Middle frontal gyrus (tissue), 1 donor: Measurements from ENCODE around the gene PEPD.
"Not testable (repeated sequence)": the region's sequence is repeated elsewhere in the genome, so short reads cannot be mapped to it uniquely, and the experiment has no call there.

Experiments used
- DNase-seq: peaks from one replicate; pipeline ENCODE4 v3.0.0-alpha.2; 2015; ENCODE audit warnings: low spot score; ENCODE audit errors: extremely low spot score

PEPD gene

GRCh38 chr19:33521480-33522370, at the start of gene PEPD:
Gene PEPD (minus strand): TSS chr19:33521791. CDS start chr19:33521760, 31 bp downstream.
- peak; percentile 89 for DNase-seq

- no peak for DNase-seq
Measured at GRCh38 chr19:33569821-33570220, 48.2 kb upstream of the PEPD start.

- DNase-seq: no peak
Measured at GRCh38 chr19:33568706-33569105, 47.1 kb upstream of the PEPD start.

- no peak for DNase-seq
Measured at GRCh38 chr19:33564836-33565338, 43.3 kb upstream of the PEPD start.

- no peak for DNase-seq
Measured at GRCh38 chr19:33562636-33563035, 41.0 kb upstream of the PEPD start.

GRCh38 chr19:33561666-33562065, 40.1 kb upstream of the PEPD start:
- not testable (repeated sequence) for DNase-seq

- no peak for DNase-seq
Measured at GRCh38 chr19:33561261-33561660, 39.7 kb upstream of the PEPD start.

GRCh38 chr19:33559996-33560395, 38.4 kb upstream of the PEPD start:
- DNase-seq: no peak

- no peak for DNase-seq
Measured at GRCh38 chr19:33558856-33559255, 37.3 kb upstream of the PEPD start.

GRCh38 chr19:33558151-33558550, 36.6 kb upstream of the PEPD start:
- no peak for DNase-seq

- DNase-seq: no peak
Measured at GRCh38 chr19:33557720-33558119, 36.1 kb upstream of the PEPD start.

GRCh38 chr19:33557196-33557595, 35.6 kb upstream of the PEPD start:
- no peak for DNase-seq

- DNase-seq: no peak
Measured at GRCh38 chr19:33556261-33556660, 34.7 kb upstream of the PEPD start.

GRCh38 chr19:33555726-33556125, 34.1 kb upstream of the PEPD start:
- DNase-seq: not testable (repeated sequence)

GRCh38 chr19:33554821-33555220, 33.2 kb upstream of the PEPD start:
- no peak for DNase-seq

- DNase-seq: no peak
Measured at GRCh38 chr19:33554391-33554790, 32.8 kb upstream of the PEPD start.

- DNase-seq: no peak
Measured at GRCh38 chr19:33553530-33554310, 32.1 kb upstream of the PEPD start.

- no peak for DNase-seq
Measured at GRCh38 chr19:33552928-33553279, 31.3 kb upstream of the PEPD start.

GRCh38 chr19:33552191-33552927, 30.8 kb upstream of the PEPD start:
- no peak for DNase-seq

GRCh38 chr19:33551676-33552075, 30.1 kb upstream of the PEPD start:
- no peak for DNase-seq

GRCh38 chr19:33550768-33551167, 29.2 kb upstream of the PEPD start:
- no peak for DNase-seq

- no peak for DNase-seq
Measured at GRCh38 chr19:33547676-33548075, 26.1 kb upstream of the PEPD start.
